GM20000 (cell line): ENCODE data around the gene PDC.

Source experiments
- DNase-seq: peaks from one replicate; pipeline ENCODE4 v3.0.0; 2012; ENCODE audit warnings: low spot score
- TF ChIP-seq, protein P1 (sequence below): IDR thresholded peaks from 2 replicates; pipeline ENCODE4 v1.5.1; 2012; ENCODE audit warnings: mild to moderate bottlenecking, control low read depth; ENCODE audit errors: extremely low read depth, missing control alignments

PDC gene

DNA sequence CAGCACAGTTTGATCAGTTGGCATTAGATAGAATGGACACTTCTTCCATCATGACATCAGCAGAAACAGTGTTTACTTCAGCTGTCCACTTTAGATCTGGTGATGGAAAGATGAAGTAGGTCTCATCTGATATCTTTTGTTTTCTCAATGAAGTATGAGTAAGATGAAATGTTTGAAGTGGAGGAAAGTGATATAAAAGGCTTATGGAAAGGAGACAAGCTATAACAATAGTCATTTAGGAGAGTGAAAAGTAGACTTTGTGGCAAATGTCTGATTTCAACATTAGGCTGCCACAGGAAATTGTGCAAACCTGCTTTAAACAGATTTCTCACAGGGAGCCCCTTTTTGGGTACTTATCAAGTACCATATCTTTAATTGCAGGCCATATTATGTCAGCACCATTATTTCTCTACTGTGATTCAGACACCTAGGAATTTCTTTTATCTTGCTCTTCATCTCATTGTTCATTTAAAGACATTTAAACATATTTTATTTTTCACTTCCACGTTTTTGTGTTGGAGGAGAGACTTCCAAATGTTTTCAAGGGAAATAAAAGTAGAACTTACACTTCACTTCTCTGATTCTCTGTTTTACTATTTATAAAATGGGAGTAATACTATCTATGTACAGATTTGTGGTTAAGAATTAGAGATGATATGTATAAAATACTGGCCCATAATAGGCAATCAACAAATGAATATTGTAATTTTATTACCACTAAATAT is 18.1 kb downstream of the PDC start:
- TF ChIP-seq, protein P1, sequence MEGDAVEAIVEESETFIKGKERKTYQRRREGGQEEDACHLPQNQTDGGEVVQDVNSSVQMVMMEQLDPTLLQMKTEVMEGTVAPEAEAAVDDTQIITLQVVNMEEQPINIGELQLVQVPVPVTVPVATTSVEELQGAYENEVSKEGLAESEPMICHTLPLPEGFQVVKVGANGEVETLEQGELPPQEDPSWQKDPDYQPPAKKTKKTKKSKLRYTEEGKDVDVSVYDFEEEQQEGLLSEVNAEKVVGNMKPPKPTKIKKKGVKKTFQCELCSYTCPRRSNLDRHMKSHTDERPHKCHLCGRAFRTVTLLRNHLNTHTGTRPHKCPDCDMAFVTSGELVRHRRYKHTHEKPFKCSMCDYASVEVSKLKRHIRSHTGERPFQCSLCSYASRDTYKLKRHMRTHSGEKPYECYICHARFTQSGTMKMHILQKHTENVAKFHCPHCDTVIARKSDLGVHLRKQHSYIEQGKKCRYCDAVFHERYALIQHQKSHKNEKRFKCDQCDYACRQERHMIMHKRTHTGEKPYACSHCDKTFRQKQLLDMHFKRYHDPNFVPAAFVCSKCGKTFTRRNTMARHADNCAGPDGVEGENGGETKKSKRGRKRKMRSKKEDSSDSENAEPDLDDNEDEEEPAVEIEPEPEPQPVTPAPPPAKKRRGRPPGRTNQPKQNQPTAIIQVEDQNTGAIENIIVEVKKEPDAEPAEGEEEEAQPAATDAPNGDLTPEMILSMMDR, result no peak

DNA sequence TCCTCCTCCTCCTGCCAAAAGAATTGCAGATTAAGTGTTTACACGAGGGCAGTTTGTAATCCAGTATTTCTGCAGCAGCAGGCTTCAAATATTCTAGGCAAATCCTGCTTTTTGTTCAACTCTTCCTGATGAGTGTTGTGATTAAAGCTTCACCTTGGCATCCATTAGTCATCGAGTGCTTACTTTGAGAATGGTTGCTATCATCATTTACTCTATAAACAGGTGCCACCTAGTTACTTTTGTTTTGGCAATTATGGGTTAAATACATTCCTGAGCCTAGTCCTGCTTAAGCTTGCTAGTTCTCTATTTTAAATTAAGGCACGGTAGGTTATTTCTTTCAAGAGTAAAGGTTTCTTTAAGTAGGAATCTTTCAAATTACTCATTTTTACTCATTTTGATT is 20.3 kb downstream of the PDC start:
- no peak for DNase-seq

More for the DNA sequence above, 18.1 kb downstream of the PDC start:
- no peak for DNase-seq

DNA sequence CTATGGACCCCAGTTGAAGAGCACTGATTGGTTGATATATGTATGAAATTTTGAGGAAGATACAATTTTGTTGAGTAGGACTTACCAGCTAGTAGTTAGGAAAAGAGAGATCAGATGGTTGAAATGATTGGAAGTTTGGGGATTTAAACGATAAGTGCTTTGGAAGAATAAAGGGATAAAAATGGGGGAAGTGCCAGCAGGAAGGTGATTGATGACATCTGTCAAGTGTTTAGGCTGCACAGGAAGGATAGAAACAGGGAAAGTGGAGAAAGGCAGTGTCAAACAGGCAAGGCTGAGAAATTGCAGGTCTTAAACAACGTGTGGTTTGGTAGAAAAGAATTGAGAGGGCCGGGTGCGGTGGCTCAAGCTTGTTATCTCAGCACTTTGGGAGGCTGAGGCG is 22.3 kb downstream of the PDC start:
- no peak for DNase-seq
- TF ChIP-seq, protein P1, result no peak

More for the DNA sequence above, 20.3 kb downstream of the PDC start:
- TF ChIP-seq, protein P1, result no peak

DNA sequence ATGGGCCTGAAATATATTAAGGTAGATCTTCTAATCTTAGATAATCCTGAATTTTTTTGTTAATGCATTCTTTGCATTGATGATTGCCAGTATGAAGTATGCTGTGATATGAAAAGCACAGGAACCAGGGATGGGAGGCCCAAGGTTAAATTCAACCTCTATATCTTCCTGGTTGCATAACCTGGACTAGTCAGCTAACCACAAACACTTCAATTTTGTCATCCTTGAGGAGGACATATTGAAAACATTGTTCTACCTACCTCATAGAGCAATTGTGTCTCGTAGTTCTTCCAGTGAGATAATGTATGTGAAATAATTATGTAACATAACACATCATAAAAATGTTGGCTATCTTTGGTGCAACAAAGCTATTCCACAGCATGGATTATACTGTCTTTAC is 25.6 kb downstream of the PDC start:
- no peak for DNase-seq

DNA sequence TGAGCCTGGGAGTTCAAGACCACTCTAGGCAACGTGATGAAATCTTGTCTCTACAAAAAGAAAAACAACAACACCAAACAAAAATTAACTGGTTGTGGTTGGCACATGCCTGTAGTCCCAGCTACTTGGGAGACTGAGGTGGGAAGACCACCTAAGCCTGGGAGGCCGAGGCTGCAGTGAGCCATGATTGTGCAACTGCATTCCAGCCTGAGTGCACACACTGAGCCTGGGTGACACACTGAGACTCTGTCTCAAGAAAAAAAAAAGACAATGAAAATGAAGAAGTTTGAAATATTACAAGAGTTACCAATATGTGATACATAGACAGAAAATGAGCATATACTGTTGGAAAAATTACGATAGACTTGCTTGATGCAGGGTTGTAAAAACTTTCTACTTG is 31.9 kb downstream of the PDC start:
- no peak for DNase-seq
- TF ChIP-seq, protein P1, result no peak

More for the DNA sequence above, 25.6 kb downstream of the PDC start:
- TF ChIP-seq, protein P1, result no peak

DNA sequence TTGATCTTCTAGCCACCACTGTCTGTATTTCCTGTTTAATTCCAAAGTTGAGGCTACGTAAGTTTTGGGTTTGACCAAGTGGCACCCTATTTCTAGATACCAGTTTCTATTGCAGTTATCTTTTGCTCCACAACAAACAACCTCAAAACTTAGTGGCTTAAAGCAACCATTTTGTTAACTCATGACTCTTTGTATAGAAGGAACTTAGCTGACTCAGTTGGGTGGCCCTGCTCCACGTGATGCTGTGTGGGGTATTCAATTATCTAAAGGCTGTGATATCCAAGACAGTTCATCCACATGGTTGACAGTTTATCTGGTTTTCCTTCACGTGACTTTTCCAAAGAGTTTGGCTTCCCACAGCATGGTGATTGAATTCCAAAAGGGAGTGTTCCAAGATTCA is 34.8 kb downstream of the PDC start:
- TF ChIP-seq, protein P1, result no peak
- no peak for DNase-seq

DNA sequence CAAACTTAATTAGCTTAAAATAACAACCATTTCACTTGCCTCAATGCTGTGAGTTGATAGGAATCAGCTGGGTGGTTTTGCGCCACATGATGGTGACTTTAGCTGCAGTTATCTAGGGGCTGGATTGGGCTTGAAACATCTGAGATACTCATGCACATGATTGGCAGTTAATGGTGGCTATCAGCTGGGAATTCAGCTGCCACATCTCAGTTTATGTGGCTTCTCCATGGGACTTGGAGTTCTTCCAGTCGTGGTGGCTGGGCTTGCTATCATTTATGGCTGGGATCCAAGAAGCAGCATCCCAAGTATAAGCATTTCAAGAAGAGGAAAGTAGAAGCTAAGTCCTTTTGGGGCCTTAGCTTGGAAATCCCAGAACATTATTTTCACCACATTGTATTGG is 36.4 kb downstream of the PDC start:
- TF ChIP-seq, protein P1, result no peak
- DNase-seq, result no peak
